ENCODE measurements around the gene CCDC188.
A peak's percentile ranks its signal among the peaks of the same experiment; 100 is the strongest.

Gene CCDC188

DNA sequence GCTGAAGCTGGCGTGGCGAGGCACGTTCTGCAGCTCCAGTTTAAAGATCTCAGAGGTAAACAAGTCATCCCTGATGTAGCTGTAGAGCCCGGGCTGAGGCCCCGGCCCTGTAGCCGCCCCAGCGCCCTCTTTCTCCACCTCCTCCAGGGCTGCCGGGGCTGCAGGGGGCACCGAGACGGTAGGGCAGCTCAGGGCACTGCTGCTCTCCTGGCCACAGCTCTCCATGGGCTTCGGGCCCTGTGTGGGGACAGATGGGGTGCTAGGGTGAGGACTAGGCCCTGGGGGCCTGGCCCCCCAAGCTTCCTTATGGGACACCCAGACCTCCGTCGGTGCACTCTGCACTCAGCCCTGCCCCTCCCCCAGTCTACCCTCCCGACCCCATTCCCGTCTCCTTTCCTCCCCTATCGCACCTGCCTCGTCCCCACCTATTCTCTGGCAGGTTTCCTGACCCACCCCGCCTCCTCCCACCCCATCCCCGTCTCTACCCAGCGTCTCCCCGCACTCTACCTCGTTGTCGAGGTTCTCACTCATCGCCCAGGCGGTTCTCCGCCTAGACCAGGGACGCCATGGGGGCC lies 34.4 kb downstream of the CCDC188 start:
- DNase-seq, result peak; percentile 78

DNA sequence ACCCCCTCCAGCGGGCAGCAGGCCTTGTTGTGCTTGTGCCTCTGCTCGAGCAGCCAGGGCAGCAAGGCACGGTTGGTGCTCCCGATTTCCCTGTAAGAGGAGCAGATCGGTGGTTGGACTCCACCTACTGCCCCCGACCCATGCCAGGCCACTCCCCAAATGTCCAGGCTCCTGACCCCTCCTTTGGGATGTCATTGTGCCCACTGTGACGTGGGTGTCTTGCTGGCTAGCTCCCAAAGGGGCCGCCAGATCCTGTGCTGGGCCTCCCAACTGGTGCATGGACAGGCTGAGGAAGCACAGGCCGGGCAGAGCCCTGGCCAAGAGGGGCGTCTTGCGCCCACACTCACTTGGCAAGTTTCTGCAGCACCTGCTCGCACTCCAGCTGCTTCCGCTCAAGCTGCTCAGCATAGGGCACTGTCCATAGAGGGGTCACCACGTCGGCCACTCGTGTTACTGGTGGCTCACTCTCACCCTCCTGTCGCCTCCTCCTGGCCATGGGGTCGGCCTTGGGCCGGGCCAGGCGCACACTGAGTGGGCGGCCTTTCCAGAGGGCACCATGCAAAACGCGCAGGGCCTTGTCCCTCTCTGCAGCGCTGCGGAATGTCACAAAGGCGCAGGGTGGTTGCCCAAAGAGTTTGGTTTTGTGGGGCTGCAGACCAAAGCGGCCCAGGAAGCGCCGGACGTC lies 35.0 kb downstream of the CCDC188 start, which contains the start of gene RANBP1:
TSS of gene RANBP1 (plus strand) at position 414 of the 685 bp plus-strand sequence. CDS start at position 495, 81 bp downstream.
- DNase-seq, result no peak

DNA sequence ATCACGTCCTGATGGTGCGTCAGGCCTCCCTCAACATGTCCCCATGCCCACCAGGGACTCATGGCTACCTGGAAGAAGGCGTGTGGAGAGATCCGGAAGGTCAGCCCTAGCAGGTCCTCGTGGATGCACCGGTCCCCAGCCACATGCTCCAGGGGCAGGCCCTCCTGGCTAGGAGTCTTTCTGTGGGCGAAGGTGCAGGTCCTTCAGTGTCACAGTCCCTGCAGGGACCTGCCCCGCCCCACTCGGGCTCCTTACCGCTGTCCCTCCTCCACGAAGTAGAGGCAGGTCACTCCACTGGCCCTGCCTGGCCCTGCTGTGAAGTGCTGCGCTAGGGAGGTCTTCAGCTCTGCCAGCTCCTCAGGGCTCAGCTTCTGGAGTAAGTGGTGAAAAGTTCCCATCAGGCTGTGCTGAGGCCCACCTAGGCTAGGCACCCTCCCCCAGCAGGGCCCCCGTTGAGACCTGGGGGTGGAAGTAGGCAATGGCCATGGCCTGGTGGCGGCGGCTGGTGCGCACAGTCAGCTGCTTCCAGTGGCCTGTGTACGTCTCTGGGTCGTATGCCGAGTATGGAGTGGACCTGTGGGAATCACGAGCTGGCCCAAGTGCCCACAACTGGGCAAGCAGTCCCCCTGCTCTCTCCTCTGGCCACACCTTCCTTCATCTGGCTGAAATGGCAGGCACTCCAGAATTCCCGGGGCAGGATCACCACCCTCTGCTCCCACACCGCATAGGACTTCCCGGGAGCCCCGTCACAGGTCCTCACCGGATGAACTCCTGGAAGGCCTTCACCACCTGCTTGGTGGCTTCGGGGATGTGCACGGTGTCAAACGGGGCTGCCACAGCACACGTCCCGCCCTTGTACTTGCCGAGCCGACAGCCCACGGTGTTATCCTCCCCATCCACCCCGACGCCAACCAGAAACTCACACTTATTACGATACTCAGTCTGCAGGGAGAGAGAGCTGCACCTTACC lies 36.1 kb downstream of the CCDC188 start:
- no peak for DNase-seq

DNA sequence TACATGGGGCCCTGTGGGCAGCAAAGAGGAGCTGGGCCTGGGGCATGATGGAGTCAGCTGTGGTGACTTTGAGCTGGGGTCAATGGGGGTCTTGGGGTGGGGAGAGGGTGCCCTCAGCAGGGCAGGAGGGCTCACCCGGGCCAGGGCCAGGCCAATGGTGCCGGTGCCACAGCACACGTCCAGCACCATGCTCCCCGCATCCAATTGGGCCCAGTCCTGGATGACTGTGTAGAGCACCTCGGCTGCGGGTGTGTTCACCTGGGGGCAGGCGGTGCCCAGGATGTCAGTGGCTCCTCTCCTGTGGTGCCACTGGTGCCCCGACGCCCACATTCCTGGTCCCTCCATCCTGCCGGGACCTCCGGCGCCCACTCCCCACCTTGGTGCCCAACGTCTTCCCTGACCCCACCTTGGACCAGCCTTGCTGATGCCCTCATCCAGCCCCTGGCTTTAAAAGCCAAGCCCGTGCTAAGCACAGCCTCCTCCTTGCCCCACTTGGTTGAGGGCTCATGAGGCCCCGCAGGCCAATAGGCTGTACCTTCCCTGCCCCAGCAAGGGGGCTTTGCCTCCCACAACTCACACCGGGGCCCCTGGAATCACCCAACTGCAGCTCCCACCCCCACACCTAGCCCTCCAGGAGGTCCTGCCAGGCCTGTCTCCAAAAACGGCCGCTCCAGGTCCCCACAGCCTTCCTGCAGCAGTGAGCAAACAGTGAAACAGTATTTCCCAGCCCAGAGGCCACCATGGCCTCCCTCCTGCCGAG lies 37.1 kb downstream of the CCDC188 start:
- DNase-seq, result no peak

DNA sequence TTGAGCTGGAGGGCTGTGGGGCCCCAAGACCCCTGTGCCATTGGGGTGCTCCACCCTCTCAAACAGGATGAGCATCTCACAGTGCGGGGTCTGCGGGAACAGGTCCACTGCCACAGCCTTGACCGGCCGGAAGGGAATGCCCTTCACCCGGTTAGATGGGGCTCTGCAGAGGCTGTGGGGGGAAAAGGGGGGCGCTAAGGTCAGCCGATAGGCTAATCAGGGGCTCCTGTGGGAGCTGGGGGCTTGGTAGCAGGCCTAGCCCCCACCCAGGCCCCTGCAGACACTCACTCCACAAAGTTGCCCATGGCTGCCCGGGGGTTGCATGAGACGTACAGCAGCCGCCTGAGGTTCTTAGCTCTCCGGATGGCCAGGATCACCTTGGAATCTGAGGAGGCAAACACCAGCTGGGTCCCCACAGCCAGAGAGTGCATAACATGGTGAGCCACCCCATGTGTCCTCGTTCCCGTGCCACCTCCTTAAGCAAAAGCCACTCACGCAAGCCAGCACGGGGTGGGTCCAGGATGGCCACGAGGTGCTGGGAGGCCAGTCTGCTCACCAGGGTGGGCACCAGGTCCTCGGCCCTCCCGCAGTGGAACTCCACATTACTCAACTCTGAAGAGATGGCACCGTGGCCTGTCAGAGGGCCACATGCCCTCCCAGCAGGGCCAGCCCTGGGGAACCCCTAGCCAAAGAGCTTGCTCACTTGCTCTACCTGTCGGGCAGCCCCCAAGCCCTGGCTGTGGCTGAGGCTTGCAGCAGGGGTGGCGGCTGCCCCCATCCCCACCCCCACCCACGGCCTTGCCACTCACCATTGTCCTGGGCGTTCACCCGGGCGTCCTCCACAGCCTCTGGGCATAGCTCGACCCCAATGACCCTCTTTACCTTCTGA lies 38.0 kb downstream of the CCDC188 start:
- DNase-seq, result no peak

DNA sequence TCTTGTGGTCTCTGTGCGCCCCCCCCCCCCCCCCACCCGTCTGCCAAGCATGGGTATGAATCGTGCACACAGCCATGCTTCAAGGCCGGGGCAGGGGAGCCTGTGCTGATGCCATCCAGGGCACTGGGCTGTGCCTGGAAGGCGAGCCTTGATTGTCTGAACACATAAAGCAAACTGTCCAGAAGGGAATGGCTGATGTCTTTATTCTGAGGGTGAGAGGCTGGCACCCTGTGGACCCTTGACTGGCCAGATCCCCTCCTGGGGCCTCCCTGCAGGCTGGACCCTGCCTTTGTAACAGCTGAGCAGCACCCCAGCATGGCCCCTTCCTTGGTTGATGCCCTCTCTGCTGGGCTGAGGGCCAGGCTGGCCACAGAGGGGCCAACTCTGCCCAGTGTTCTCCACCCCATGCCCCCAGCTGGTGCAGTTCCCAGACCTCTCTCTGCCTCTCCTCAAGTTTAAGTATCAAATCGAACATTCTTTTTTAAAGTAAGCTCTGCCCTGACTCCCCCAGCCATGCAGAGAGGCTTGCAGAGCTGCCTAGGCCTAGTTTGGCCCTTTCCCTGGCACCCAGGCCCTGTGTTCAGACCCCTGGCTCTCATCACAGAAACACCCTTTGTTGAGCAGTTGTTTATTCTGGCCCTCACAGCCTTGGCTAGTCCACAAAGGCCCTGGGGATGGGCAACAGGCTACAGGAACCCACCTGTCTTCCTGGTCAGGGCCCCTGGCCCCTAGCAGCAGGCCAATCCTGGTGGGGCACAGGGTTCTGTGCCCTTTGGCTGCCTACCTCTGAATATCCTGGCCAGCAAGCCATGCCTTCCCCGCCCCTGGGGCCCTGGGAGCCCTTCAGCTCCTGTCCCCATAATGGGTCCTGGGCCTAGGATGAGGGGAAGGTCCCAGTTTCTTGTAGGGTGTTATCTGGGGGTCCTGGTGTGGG lies 38.9 kb downstream of the CCDC188 start:
- DNase-seq, result no peak

DNA sequence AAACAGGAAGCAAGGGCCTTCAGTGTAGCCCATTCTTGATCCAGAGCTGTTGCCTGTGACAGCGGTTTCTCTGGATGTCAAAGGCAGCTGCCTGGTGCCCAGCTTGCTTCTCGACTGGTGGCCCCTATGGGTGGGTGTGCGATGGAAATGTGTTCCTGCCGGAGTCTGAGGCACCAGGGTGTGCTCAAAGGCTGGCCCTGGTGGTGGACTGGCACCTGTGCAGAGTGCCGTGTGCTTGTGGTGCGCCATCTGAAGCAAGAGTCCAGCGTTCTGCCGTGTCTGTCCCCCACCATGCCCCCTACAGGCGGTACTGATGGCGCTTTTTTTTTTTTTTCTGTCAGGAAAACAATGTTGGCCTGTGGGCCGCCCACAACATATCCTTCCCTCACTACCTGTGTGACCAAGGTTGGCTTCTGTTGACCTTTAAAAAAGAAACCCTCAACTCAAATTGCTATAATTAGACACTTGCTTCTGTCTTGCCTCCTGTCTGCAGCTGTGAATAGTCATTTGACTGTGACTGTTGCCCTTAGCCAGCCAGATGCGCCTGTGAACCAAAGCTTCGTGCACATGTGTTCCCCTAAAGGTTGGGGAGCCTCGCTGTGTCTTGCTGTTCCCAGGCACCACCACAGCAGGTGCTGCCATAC lies 39.7 kb downstream of the CCDC188 start:
- DNase-seq, result peak; percentile 59

DNA sequence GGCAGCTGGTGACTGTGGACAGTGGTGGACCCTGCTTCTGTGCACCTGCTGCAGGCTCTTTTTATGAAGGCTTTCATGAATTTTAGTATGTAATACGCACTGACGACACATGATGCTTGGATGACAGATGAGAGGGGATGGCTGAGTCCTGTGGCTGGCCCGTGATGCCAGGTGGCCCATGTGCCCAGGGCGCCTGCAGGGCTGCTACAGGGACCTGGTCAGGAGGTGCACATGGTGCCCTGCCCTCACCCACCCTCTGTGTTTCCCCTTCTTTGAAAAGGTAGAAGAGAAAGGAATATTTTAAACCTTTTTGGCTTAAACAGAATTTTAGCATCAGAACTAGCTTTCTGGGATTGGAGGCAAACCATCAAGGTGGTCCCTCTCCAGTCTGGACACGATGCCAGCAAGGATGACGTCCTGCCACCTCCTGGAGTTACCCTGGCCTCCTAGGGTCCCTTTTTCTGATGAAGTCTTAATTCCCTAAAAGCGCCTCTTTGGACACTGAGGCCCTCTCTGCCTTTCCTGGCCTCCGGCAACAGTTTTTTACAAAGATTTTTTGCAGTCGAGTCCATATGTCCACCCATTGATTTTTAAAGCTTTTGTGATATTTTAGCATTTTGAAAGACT lies 40.4 kb downstream of the CCDC188 start:
- no peak for DNase-seq

DNA sequence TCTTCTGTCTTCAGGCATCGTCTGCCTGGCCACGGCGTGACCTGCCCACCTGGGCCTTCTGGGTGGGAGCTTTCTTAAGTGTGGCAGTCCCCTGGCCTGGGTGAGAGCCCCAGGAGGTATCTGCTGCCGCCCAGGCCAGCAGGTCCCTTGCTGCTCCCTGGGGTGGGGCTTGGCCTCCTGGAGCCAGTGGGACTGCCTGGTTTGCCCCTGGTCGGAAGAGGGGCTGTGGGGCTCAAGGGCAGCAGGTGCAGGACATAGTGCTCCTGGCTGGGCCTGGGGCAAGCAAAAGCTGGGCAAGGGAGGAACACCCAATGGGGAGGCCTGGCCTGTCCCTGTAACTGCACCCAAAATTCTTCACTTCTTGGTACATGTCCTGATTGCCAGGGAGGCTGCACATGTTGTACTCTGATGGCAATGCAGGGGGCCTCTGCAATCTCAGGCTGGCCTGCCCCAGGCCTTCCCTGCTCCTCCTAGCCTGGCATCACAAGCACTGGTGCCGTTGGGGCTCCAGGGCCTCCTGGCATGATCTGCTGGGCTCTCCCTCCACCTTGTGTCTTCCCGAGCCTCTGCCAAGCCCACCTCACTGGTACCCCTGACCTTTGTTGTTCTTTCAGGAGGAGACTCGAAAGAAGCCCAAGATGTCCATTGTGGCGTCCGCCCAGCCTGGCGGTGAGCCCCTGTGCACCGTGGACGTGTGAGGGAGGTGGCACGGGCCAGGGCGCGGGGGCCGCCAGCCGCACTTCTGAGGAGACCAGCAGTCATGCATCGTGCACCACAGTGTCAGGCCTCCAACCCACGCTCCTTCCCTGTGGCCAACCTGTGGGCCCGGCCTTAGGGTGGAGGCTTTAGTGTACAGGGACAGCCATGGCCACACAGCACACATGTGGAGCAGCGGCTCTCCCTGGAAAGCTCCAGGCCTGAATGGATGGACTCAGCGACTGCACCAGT lies 41.2 kb downstream of the CCDC188 start:
- DNase-seq, result no peak

DNA sequence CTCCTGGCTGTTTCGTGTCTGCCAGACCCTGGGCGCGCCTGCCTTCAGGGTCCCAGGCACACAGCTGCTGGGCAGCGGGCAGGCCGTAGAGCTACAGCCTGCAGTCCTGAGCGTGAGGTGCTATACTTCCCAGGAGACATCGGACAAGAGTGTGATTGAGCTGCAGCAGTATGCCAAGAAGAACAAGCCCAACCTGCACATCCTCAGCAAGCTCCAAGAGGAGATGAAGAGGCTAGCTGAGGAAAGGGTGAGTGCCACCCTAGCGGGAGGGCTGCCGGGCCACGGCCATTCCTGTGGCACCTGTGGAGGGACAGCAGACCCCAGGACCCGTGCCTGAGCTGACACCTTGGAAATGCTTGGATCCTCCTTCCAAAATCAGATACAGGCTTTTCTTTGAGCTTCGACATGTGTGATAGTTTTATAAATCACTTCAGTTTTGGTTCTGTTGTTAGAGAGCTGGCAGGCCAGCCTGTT lies 42.1 kb downstream of the CCDC188 start:
- DNase-seq, result no peak

DNA sequence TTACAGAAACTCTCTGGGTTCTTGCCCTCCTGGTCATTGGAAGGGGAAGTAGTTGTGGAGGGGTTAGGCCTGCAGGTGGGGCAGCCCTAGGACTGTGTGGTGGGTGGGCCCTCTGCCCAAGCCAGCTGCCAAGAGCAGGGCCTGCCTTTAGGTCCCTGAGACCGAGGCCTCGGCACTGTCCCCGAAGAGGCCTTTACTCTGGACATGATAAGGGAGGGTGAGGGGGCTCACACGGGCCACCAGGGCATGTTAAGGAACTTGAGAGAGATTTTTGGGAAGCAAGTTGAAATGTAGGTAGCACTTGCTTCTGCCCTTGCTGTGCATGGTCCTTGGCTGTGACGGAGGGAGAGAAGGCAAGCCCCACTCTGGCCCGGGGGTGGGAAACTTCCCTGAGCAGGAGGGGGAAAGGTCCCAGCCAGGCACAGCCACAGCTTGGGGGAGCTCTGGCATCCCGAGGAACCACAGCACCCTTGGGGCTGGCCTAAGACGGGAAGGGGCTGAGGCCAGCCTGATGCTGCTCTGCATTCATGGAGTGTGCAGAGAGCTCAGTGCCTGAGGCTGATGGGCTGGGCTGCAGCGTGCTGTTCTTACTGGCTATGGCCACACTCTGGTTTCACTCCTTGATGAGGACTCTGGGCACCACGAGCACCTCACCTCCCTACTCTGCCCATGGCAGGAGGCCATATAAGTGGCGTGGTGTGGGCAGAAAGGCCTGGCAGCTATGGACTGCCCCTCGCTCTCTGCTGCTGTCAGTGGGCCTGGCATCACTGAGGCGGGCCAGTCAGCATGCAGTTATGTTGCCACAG lies 42.7 kb downstream of the CCDC188 start:
- DNase-seq, result no peak

DNA sequence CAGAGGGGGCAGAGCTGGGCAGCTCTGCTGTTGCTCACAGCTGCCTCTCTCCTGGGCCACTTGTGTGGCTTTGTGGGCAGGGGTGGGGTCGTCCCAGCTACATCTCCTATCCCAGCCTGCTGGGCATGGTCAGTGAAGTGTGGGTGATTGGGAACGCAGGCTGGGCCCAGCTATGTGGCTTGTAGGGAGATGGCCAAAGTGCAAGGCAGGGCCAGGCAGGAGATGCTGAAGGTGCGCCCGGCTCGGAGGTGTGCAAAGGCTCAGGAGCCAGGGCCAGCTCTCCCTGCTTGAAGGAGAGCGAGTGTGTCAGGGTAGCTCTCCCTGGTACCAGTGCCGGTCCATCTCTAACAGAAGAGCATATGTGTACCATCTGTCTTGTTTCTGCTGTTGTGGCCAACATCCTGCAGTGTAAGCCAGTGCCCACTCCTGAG lies 43.4 kb downstream of the CCDC188 start:
- DNase-seq, result no peak

DNA sequence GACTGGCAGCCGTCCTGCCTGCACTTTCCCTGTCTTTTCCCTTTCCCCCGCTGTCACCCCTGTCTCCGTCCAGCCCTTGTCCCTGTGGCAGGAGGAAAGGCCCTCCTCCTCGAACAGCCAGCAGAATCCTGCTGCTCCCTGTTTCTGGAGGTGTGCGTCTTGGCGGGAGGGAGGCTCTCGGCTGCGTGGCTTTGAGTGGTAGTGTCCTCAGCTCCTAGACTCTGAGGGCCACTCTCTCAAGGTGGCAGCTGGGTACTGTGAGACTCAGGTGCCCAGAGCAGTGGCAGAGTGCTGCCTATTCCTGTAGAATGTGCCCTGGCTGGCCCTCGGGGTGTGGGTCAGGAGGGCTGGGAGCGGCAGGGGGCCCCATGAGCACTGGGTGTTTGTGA lies 44.0 kb downstream of the CCDC188 start:
- DNase-seq, result no peak

DNA sequence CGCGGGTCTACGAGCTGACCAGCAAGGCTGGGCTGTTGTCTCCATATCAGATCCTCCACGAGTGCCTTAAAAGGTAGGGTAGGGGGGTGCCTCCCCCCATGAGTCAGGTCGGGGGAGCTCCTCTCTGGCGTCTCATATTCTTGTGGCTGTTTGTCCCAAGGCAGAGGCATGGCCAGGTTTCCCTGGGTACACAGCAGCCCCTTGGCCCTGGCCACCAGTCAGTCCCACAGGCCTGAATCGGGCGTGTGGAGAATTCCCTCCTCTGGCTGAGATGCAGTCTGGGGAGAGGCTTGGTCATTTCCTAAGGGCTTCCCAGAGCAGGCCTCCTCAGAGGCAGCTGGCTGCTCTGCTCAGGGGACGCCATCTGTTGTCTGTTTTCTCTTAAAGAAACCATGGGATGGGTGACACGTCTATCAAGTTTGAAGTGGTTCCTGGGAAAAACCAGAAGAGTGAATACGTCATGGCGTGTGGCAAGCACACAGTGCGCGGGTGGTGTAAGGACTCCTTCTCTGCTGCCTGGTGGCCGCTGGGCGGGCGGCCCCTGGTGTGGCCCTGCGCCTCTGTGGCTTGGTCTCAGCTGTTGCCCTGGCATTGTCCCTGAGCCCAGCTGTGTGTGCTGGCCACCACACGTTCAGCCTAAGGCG lies 44.5 kb downstream of the CCDC188 start:
- no peak for DNase-seq

DNA sequence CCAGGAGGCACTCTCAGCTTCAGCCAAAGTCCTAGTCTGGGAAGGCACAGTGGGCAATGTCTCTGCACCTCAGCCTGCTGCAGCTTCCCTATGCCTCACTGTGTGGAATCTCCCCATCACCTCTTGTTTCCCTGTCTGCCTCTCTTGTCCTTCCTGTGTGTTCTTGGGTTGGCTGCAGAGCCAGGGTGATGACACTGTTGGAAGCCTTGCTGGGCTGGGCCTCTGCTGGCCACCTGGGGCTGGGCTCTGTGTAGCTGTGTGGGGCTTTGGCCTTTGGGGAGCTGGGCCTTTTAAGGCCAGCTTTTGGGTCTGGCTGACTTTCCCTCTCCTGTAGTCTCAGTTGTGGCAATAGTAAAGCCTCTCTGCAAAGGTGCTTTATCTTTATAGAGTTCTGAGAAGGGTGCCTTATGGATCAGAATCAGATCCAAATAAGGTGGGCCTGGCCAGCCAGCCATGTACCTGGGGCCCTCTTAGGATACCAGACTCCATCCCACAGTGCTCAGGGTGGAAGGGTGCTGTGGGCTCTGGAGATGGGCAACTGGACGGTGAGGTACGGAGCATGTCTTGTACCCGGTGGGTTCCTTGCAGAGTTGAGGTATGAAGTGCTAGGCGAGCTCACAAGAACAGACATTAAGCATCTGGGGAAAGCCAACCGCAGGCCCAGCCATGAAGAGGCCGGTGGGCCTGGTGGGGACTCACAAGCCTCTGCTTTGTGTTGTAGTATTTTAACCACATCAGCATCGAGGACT lies 45.2 kb downstream of the CCDC188 start:
- DNase-seq, result no peak

DNA sequence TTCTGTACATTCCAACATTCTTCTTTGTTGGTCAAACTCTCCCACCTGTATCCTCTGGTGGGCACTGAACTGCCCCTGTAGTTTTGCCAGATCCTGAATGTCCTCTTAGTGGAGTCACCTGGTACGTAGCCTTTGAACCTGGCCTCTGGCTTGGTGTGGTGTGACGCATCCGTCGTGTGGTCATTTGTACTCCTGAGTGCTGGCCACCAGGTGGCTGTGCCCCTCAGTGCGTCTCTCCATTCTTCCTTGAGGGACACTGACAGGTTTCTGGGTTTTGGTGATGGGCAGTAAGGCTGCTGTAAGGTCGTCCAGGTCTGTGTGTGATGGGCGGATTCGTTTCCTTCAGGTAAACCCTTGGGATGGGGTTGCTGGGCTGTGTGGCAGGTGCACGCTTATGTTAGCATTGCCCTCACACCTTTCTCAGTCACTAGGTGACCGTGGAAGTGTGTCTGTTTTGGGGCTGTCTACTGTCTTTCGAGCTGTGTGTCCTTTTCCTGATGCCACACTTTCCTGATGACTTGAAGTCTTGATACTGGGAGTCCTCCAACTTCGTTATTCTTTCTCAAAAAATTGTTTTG lies 48.6 kb downstream of the CCDC188 start:
- no peak for DNase-seq

Data from OCI-M1 (cell line).